Effector CD8-positive, alpha-beta T cell (primary cell): ENCODE measurements around the gene ARSJ.
"Not testable (repeated sequence)": the region's sequence is repeated elsewhere in the genome, so short reads cannot be mapped to it uniquely, and the experiment has no call there.

Experiments used
- DNase-seq: peaks from one replicate; lab custom pipeline; 2025; lab: John Stamatoyannopoulos, UW
- total RNA-seq, 4 experiments: gene quantifications; one replicate each; lab custom pipeline; 2026; lab: John Stamatoyannopoulos, UW

The ARSJ gene
- 0 reads per million in 4 experiments for total RNA-seq

- no peak for DNase-seq
Observed at GRCh38 chr4:113979148-113979904, at the start of gene ARSJ. Gene ARSJ (minus strand): TSS chr4:113979647. CDS start chr4:113978834, 813 bp downstream.

- DNase-seq: no peak
Observed at GRCh38 chr4:114028071-114028470, 48.6 kb upstream of the ARSJ start.

GRCh38 chr4:114027596-114027995, 48.1 kb upstream of the ARSJ start:
- no peak for DNase-seq

GRCh38 chr4:114026447-114026846, 47.0 kb upstream of the ARSJ start:
- DNase-seq: no peak

- DNase-seq: no peak
Observed at GRCh38 chr4:114025176-114025777, 45.8 kb upstream of the ARSJ start.

GRCh38 chr4:114021451-114021850, 42.0 kb upstream of the ARSJ start:
- DNase-seq: no peak

GRCh38 chr4:114019969-114020358, 40.5 kb upstream of the ARSJ start:
- no peak for DNase-seq

GRCh38 chr4:114019276-114019968, 40.0 kb upstream of the ARSJ start:
- no peak for DNase-seq

- DNase-seq: no peak
Observed at GRCh38 chr4:114017120-114017917, 37.9 kb upstream of the ARSJ start.

GRCh38 chr4:114015444-114015899, 36.0 kb upstream of the ARSJ start:
- no peak for DNase-seq

GRCh38 chr4:114013201-114013600, 33.8 kb upstream of the ARSJ start:
- not testable (repeated sequence) for DNase-seq

- no peak for DNase-seq
Observed at GRCh38 chr4:114012749-114013148, 33.3 kb upstream of the ARSJ start.

GRCh38 chr4:114005569-114006442, 26.4 kb upstream of the ARSJ start:
- DNase-seq: no peak

GRCh38 chr4:114004483-114005226, 25.2 kb upstream of the ARSJ start:
- DNase-seq: not testable (repeated sequence)

- no peak for DNase-seq
Observed at GRCh38 chr4:113998531-113998930, 19.1 kb upstream of the ARSJ start.

GRCh38 chr4:113998079-113998478, 18.6 kb upstream of the ARSJ start:
- DNase-seq: no peak

- no peak for DNase-seq
Observed at GRCh38 chr4:113997206-113997605, 17.8 kb upstream of the ARSJ start.

- DNase-seq: no peak
Observed at GRCh38 chr4:113996599-113997177, 17.2 kb upstream of the ARSJ start.

GRCh38 chr4:113993887-113994286, 14.4 kb upstream of the ARSJ start:
- no peak for DNase-seq

GRCh38 chr4:113990886-113991285, 11.4 kb upstream of the ARSJ start:
- DNase-seq: no peak
